OCI-LY3 (cell line): ENCODE measurements around the gene LSM12.

Source experiments
- CTCF ChIP-seq: fragments of 200-600, 300-600 bp; sonication (generic); IDR thresholded peaks from 2 replicates; pipeline ENCODE4 v1.5.1; 2014; ENCODE audit warnings: antibody characterized with exemption, low read length, low read depth
- EZH2phosphoT487 ChIP-seq: fragments of 200-600 bp; shearing (Covaris generic); IDR thresholded peaks from 2 replicates; pipeline ENCODE4 v1.6.1; 2018; ENCODE audit warnings: antibody characterized with exemption, mixed run types, low read depth

GRCh38 chr17:44094701-44095387, 28.4 kb upstream of the LSM12 start:
- TF ChIP-seq CTCF (no peak), EZH2phosphoT487 (no peak)
